ENCODE measurements around the gene PDLIM5. TPM values are rescaled to one million over a fixed set of nuclear protein-coding genes. Genes with fewer than 3 reads are reported as not detected.

PDLIM5 gene
- total RNA-seq, 4 donors from 2014 or later, result 62.9 to 133 (median 110) TPM

DNA sequence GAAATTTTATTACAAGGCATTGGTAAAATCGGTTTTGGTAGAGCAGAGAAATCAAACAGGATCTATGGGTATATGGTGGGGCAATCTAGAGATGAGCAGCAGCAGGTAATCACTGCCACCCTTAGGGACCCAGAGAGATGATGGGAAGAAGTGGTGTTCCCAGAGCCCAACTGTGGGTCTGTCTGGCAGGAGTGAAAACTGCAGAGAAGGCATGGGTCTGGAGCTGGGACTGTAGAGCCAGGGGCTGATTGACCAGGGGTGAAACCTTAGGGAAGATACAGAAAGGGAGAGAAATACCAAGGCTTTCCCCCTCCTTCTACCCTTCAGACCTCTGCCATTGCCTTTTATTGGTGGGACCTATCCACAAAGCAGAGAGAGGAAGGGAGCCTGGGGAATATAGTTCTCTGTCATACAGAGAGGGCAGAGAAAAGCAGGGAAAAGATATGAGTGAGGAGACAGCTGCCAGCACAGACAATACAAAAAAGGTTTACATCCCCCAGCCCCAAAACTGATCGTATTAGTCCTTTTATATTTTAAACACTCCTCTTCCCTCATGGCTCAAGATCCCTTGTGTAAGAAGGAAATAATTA lies 28.7 kb downstream of the PDLIM5 start:
- DNase-seq, result no peak
- H3K36me3 ChIP-seq, result no peaks in the 10 kb centered on the region
- 76 to 93% methylated on average over 2 of the region's 2 CpGs for WGBS, 2 donors (ENCODE audit: low coverage in 1 of 2)
- no peak overlapping the region for H3K27ac ChIP-seq
- H3K4me1 ChIP-seq, result peaks cover 0 to 35% (median 14%) of the 10 kb centered on the region in 4 donors
- H3K4me3 ChIP-seq, result no peak overlapping the region
- no peaks in the 10 kb centered on the region for H3K9me3 ChIP-seq
- H3K27me3 ChIP-seq, result no peaks in the 10 kb centered on the region
- in situ Hi-C loops (cut with MboI; ENCODE audit: low pct_ligation_motif_present in 1 of 4, low pct_unique_long_range_greater_than_20kb in 1 of 4, low sequenced_read_pairs in 3 of 4), result no loop called here
- intact Hi-C loops (cut with DNase I; ENCODE audit: low total_unique reads), result no loop called here
- TF ChIP-seq POLR2A (IDR thresholded peaks at IDR 0.05) (no peak), CTCF (IDR thresholded peaks at IDR 0.05) (no peak), POLR2AphosphoS5 (IDR thresholded peaks at IDR 0.05) (no peak), EP300 (IDR thresholded peaks at IDR 0.05; ENCODE audit: low read depth) (no peak)

DNA sequence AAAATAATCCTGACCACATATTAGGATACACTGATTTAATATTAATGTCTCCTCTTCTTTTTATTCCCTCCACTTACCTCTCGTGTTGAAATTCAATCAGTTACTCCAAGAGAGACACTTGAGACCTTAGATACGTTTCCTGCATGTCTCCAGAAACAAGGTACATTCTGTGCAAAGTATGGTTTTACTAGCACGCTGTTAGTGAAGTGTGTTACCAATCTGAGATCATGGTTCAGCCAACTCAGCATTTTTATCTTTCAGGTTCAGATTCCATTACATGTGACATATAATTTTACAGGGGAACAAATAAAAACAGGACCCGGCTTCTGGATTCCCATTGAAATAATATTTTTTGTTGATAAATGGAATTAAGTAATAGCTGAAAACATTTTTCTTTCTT lies 32.2 kb downstream of the PDLIM5 start:
- Histone ChIP-seq H3K27ac (no peak overlapping the region), H3K9me3 (no peaks in the 10 kb centered on the region), H3K4me1 (peaks cover 0 to 14% (median 3%) of the 10 kb centered on the region in 4 donors), H3K27me3 (no peaks in the 10 kb centered on the region), H3K36me3 (no peaks in the 10 kb centered on the region), H3K4me3 (no peak overlapping the region)
- DNase-seq, result no peak
- in situ Hi-C loops (cut with MboI; ENCODE audit: low pct_ligation_motif_present in 1 of 4, low pct_unique_long_range_greater_than_20kb in 1 of 4, low sequenced_read_pairs in 3 of 4), result no loop called here
- intact Hi-C loops (cut with DNase I; ENCODE audit: low total_unique reads), result no loop called here
- TF ChIP-seq CTCF (IDR thresholded peaks at IDR 0.05) (no peak), POLR2AphosphoS5 (IDR thresholded peaks at IDR 0.05) (no peak), POLR2A (IDR thresholded peaks at IDR 0.05) (no peak), EP300 (IDR thresholded peaks at IDR 0.05; ENCODE audit: low read depth) (no peak)
- WGBS, 2 donors (ENCODE audit: low coverage in 1 of 2), result 85 to 86% methylated on average over 4 of the region's 4 CpGs

DNA sequence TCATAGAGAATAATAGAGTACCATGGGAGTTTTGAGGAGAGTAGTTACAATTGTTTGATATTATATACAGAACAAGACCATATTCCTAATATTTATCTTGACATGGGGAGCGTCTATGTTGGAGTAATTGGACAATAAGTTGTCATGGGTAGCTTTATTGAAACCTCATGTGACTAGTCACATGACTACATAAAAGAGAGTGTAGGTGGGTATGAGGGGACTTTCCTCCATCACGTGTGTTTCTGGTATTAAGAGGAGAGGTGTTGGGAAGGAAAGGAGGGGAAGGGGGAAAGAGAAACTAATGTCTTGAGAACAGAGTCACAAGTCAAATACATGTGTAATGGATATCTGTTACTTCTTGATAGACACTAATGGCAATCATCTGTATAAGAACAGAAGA lies 33.1 kb downstream of the PDLIM5 start:
- H3K9me3 ChIP-seq, result no peaks in the 10 kb centered on the region
- intact Hi-C loops (cut with DNase I; ENCODE audit: low total_unique reads), result no loop called here
- no peak overlapping the region for H3K4me3 ChIP-seq
- no peaks in the 10 kb centered on the region for H3K36me3 ChIP-seq
- H3K27me3 ChIP-seq, result no peaks in the 10 kb centered on the region
- H3K27ac ChIP-seq, result no peak overlapping the region
- DNase-seq, result no peak
- H3K4me1 ChIP-seq, result peaks cover 0 to 15% (median under 1%) of the 10 kb centered on the region in 4 donors
- TF ChIP-seq POLR2AphosphoS5 (IDR thresholded peaks at IDR 0.05) (no peak), POLR2A (IDR thresholded peaks at IDR 0.05) (no peak), CTCF (IDR thresholded peaks at IDR 0.05) (no peak), EP300 (IDR thresholded peaks at IDR 0.05; ENCODE audit: low read depth) (no peak)
- in situ Hi-C loops (cut with MboI; ENCODE audit: low pct_ligation_motif_present in 1 of 4, low pct_unique_long_range_greater_than_20kb in 1 of 4, low sequenced_read_pairs in 3 of 4), result no loop called here
- WGBS, 2 donors (ENCODE audit: low coverage in 1 of 2), result 73 to 85% methylated on average over 2 of the region's 2 CpGs

GRCh38 chr4:94486372-94486801 lies 34.6 kb downstream of the PDLIM5 start:
- TF ChIP-seq POLR2AphosphoS5 (IDR thresholded peaks at IDR 0.05) (no peak), POLR2A (IDR thresholded peaks at IDR 0.05) (no peak), EP300 (IDR thresholded peaks at IDR 0.05; ENCODE audit: low read depth) (no peak), CTCF (IDR thresholded peaks at IDR 0.05) (no peak)
- no peak for DNase-seq
- Histone ChIP-seq H3K9me3 (no peaks in the 10 kb centered on the region), H3K4me1 (peaks cover 0 to 24% (median 3%) of the 10 kb centered on the region in 4 donors), H3K36me3 (no peaks in the 10 kb centered on the region), H3K27ac (no peak overlapping the region), H3K27me3 (no peaks in the 10 kb centered on the region), H3K4me3 (no peak overlapping the region)
- in situ Hi-C loops (cut with MboI; ENCODE audit: low pct_ligation_motif_present in 1 of 4, low pct_unique_long_range_greater_than_20kb in 1 of 4, low sequenced_read_pairs in 3 of 4), result no loop called here
- intact Hi-C loops (cut with DNase I; ENCODE audit: low total_unique reads), result no loop called here
- 54 to 71% methylated on average over 2 of the region's 2 CpGs for whole genome bisulfite sequencing, 2 donors (ENCODE audit: low coverage in 1 of 2)

Data from transverse colon (tissue), 4 donors.